ENCODE data around the gene UNK.

DNA sequence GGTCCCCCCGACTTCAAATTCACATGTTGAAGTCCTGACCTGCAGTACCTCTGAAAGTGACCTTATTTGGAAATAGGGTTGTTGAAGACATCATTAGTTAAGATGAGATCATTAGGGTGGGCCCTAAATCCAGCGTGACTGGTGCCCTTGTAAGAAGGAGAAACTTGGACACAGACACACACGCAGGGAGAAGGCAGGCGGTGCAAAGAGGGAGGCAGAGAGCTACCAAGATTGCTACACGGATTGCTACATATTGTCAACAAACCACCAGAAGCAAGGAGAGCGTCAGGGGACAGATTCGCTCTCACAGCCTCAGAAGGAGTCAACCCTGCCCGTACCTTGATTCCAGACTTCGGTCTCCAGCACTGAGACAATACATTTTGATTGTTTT lies 77.3 kb downstream of the UNK start:
- TF ChIP-seq, protein P1, sequence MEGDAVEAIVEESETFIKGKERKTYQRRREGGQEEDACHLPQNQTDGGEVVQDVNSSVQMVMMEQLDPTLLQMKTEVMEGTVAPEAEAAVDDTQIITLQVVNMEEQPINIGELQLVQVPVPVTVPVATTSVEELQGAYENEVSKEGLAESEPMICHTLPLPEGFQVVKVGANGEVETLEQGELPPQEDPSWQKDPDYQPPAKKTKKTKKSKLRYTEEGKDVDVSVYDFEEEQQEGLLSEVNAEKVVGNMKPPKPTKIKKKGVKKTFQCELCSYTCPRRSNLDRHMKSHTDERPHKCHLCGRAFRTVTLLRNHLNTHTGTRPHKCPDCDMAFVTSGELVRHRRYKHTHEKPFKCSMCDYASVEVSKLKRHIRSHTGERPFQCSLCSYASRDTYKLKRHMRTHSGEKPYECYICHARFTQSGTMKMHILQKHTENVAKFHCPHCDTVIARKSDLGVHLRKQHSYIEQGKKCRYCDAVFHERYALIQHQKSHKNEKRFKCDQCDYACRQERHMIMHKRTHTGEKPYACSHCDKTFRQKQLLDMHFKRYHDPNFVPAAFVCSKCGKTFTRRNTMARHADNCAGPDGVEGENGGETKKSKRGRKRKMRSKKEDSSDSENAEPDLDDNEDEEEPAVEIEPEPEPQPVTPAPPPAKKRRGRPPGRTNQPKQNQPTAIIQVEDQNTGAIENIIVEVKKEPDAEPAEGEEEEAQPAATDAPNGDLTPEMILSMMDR (IDR thresholded peaks at IDR 0.05; ENCODE audit: low read depth, low read length): no peak
- TF ChIP-seq EZH2phosphoT487 (IDR thresholded peaks at IDR 0.05; ENCODE audit: low read depth): no peak

Measured in OCI-LY3 (cell line).